GM19463 (cell line): ENCODE measurements around the gene LACTB.
"Not testable (repeated sequence)": the region's sequence is repeated elsewhere in the genome, so short reads cannot be mapped to it uniquely, and the experiment has no call there.

Experiments used
- ATAC-seq: cut with Tn5 transposase; IDR thresholded peaks from one replicate; pipeline ENCODE4 v1.9.1; 2021; ENCODE audit warnings: mild to moderate bottlenecking, moderate library complexity; ENCODE audit not compliant: unreplicated experiment

LACTB gene

GRCh38 chr15:63089260-63090043 lies 32.2 kb upstream of the LACTB start:
- ATAC-seq, result no peak

DNA sequence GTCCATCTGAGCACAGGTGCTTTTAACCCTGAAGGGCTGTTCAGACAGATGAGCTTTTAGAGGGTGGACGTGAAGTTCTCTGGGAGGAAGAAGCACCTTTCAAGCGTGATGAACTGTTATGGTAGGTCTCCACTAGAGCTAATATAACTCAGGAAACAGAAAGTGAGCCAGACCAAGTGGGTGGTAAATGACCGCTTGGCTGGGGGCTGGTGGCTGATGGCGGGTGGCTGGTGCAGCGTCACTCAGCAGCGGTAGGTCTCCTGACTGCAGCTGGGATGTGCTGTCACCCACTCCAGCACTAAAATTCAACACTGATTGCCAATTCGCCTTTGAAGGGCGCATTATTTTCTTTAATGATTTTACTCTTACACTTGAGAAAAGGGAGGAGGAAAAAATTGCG lies 31.2 kb upstream of the LACTB start:
- ATAC-seq, result no peak

DNA sequence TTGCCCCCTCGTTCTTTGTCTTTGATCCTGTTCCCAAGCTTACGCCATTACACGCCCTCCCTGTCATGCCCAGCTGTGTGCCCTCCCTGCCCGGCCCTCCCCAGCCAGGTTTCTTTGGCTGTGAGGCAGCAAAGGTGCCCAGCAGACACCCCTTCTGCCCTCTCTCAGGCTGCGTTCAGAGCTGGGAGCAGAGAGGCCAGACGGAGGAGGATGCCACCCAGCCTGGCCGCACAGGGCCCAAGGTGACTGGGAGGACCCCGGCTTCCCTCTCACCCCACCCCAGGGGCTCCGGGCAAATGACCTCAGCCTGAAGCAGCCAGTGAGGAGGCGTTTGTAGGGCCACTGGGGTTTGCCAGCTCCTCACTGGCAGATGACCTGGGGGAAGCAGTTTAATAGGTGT lies 30.8 kb upstream of the LACTB start:
- ATAC-seq, result no peak

- ATAC-seq, result no peak
These were observed 29.8 kb upstream of the LACTB start for GRCh38 chr15:63091679-63092446.

DNA sequence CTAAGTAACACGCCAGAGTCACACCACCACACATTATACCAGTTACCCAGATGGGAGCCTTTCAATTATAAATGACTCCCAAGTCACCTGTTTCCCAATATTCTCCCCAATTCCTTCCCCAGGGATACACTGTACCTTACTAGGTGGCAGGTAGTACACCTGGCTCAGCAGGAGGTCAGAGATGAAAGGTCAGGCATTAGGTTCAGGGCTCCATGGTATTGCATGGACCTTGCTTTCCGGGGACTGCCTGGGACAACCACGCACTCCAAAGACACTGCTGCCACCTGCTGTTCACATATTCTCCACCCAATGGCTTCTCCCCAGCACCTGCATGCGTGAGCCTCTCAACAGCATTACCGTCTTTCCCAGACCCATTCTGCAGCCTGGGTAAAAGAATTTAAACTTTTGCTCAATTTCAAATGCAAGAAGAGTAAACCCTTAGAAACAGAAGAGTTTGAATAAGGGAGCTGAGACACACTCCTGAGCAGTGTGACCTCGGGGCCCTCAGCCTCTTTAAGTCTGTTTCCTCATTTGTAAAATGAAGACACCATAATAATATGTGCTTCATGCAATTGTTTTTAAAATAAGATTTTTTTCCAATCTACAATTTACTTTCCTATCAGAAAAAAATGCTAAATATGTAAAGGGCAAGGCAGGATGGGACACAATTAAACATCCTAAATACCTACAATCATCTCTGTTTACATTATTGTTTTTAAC lies 28.0 kb upstream of the LACTB start:
- peak; percentile 60 for ATAC-seq

- no peak for ATAC-seq
These were observed 27.1 kb upstream of the LACTB start for GRCh38 chr15:63094495-63094931.

GRCh38 chr15:63096178-63096577 lies 25.5 kb upstream of the LACTB start:
- no peak for ATAC-seq

GRCh38 chr15:63098901-63099300 lies 22.8 kb upstream of the LACTB start:
- ATAC-seq, result not testable (repeated sequence)

DNA sequence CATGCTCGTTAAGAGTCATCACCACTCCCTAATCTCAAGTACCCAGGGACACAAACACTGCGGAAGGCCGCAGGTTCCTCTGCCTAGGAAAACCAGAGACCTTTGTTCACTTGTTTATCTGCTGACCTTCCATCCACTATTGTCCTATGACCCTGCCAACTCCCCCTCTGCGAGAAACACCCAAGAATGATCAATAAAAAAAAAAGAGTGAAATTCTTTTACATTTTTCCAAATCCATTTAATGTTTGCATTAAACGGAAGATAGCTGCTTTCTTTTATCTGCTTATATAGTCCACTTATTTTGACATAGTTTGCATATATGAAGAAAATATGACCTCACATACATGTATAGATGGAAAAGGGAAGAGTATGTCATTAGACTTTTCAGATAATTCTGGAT lies 22.1 kb upstream of the LACTB start:
- not testable (repeated sequence) for ATAC-seq

DNA sequence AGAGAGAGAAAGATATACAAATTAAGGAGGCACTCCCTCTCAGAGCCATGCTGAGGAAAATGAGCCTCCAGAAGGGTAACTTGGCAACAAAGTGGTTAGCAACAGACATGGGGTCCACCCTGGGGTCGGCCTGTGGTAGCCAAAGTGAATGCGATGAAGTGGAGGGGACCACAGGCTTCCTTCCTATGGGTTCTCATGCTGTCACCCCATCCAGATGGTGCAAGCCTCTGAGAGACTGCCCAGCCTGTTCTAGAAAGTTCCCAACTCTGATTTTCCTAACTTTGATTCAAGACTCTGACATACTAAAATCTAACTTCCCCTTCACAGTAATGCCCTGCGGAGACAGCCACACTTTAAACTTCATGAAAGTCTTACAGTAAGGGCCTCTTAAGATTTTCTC lies 18.2 kb upstream of the LACTB start:
- ATAC-seq, result no peak

DNA sequence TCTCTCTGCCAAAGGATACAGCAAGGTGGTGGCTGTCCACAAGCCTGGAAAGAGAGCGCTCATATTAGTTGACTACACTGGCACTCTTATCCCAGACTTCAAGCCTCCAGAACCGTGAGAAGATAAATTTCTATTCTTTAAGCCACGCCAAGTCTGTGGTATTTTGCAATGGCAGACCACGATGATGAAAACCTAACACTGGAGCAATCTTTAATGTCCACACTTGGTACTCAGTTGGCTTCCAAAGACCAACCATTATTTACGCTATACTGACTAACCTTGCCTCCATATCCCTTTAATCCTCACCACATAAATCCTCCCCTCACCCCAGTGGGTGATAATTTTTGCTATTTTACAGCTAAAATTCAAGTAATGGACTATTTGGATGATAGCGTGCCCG lies 16.9 kb upstream of the LACTB start:
- ATAC-seq, result no peak

DNA sequence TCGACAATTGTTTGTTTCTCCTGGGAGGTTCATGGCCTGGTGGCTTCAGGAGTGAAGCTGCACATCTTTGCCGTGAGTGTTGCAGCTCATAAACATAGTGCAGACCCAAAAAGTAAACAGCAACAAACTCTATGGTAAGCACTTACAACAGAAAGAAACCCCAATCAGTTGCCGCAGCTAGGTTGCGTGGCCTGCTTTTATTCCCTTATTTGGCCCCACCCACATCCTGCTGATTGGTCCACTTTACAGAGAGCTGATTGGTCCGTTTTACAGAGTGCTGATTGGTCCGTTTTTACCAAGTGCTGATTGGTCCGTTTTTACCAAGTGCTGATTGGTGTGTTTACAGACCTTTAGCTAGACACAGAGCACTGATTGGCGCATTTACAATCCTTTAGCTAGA lies 16.3 kb upstream of the LACTB start:
- not testable (repeated sequence) for ATAC-seq

- ATAC-seq, result no peak
These were observed 13.6 kb upstream of the LACTB start for GRCh38 chr15:63107895-63108546.

DNA sequence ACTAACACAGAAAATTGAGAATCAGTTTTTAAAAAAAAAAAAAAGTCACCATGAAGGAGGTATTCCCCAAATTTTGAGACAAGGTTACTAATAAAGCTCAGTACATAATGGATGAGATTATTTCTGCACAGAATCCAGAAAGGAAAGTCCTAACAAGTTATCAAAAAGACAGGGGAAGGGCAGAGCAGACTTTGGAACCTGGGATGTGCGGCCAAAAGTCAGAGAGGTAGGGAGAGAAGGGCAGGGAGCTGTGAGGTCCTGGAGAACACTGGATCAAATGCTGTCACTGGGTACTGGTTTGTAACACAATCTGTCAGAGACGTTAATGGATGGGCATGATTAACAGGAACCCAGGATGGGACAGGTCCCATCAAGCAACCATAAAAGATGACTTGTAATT lies 12.2 kb upstream of the LACTB start:
- no peak for ATAC-seq

DNA sequence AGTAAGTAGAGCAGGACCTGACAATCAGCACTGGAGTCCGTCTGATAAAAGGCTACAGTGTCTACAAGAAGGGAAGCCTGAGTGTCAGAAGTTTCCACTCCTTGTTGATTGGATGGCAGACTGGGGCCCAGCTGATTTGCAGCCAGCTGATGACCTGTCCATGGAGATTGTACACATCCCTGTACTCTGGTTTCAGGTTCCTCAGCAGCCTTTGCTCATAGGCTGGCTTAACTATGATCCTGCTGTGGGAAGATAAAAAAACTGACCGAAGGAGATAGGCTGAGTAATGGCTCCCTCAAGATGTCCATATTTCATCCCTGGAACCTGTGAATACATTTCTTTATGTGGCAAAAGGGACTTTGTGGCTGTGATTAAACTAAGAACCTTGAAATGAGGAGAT lies 11.7 kb upstream of the LACTB start:
- no peak for ATAC-seq

DNA sequence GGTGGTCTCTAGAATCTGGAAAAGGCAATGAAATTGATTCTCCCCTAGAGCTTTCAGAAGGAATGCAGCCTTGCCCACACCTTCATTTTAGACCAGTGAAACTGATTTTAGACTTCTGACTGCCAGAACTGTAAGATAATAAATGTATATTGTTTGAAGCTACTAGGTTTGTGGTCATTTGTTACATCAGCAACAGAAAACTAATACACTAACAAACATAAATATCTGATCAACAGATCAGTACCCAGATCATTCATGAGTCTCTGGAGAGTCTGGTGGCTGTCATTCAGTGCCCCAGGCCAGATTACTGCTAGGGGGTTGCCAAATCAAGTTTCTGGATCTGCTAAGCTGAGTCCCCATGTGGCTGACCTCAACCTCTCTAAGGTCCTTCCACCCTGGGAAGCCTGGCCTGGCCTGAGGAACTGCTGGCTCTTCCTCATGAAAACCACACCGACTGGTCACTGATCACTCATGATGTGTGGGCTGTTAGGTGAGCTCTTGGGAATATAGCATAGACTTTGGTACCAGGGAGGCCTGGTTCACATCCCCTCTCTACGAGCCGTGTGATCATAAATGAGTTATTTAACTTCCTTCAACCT lies 11.1 kb upstream of the LACTB start:
- ATAC-seq, result no peak

- ATAC-seq, result no peak
These were observed 10.2 kb upstream of the LACTB start for GRCh38 chr15:63111481-63111880.

- no peak for ATAC-seq
These were observed 8.8 kb upstream of the LACTB start for GRCh38 chr15:63112871-63113270.

DNA sequence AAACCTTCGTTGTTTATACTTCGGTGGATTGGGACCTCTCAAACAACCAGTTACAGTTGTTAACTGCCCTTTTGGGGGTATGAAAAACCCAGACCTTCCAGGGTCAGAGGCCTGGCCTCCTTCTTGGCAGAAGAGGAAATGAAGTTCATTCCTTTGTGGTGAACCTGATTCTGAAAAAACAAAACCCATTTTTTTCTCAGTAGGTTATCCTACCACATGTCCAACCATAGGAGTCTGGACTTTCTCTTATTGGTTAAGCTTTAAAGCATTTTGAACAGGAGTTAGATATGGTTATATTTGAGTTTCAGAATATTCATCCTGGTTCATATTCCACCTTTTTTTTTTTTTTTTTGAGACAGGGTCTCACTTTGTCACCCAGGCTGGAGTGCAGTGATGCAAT lies 7.2 kb upstream of the LACTB start:
- ATAC-seq, result no peak

GRCh38 chr15:63118854-63119253 lies 2.8 kb upstream of the LACTB start:
- ATAC-seq, result no peak
